HG02943 (cell line): ENCODE results near the gene MEOX1.
"Not testable (repeated sequence)": the region's sequence is repeated elsewhere in the genome, so short reads cannot be mapped to it uniquely, and the experiment has no call there.

Experiments used
- ATAC-seq: cut with Tn5 transposase; IDR thresholded peaks from one replicate; pipeline ENCODE4 v1.9.1; 2021; ENCODE audit warnings: mild to moderate bottlenecking, low read depth, moderate library complexity; ENCODE audit not compliant: unreplicated experiment

The MEOX1 gene

DNA sequence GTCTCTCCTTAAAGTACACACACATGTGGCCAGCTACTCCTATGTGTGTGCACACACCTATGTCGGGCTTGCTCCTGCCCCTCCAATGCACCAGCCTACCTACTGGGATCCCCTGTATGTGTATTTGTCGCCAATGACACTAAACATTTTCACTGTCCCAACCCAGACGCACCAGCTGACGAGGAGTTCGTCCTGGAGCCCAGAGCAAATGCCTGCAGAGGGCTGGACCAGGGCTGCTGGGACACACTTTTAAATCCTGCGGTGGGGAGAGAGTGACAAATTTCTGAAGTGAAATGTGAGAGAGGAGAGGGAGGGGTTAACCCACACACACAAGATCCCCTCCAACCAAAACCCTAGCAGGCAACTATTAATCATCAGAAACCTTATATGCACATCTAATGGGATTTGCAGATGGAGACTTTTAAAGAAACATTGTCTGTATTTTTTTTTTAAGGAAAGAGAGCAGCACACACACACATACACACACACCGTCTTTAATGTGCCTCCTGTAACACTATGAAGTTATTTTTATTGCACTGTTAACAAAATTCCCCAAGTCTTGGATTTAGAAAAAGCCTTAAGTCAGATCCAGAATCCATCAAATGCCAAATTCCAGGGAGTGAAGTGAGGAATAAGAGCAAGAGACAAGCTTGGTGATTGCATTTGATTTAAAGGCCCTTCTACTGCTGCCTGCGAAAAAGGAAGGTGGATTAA is at the start of gene MEOX1:
Gene MEOX1 (minus strand): TSS at position 224 of the 714 bp plus-strand sequence. CDS start 388 bp downstream, outside the sequence.
- ATAC-seq = no peak

- ATAC-seq = no peak
Observed at GRCh38 chr17:43710101-43710500, 48.4 kb upstream of the MEOX1 start.

DNA sequence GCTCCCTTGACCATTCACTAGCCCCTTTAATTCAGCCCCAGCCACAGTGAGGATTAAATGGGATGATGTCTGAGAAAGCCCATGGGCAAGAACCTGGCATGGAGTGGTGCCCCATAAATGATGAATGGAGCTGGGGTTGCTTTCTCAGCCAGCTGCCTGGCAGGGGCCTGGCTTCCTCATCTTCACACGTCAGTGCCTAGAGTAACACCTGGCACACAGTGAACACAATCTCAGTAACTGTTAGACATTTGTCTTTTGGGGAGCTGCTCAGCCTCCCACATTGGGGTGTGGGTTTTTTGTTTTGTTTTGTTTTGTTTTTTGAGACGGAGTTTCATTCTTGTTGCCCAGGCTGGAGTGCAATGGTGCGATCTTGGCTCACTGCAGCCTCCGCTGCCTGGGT is 47.5 kb upstream of the MEOX1 start:
- no peak for ATAC-seq

DNA sequence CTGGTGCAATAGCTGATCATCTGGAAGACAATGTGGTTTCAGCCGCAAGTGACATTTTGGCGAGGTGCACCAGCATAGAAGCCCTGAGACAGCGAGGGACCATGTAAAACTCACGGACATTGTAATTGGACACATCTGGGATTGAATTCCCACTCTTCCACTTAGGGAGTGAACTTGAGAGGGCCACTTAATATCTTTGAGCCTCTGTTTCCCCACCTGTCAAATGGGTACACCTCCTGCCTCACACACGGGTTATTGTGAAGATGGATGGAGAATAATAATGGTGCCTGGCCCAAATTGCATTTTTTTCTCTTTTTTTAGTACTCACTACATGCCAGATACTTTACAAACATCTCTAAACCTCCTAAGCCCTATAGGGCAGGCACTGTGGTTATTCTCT is 45.5 kb upstream of the MEOX1 start:
- ATAC-seq = no peak

- ATAC-seq = no peak
Observed at GRCh38 chr17:43706235-43706634, 44.5 kb upstream of the MEOX1 start.

DNA sequence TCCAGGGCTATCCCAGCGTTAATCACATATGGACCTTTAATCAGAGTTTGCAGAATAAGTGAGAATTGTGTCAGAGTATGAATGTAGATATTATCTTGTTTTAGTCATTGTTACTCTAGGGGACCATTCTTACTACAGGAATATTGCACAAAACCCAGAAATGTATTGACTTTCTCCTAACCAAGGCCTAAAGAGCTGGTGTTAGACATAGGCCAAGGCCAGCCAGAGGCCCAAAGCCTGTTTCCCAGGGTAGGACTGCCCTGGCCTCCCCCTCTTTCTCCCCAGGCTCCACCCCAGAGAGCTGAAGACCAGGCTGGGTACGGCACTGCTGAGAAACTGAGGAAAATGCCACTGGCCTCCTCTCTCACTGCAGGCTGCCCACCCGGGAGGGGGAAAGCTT is 41.9 kb upstream of the MEOX1 start:
- ATAC-seq = no peak

GRCh38 chr17:43702637-43703036 is 40.9 kb upstream of the MEOX1 start:
- no peak for ATAC-seq

DNA sequence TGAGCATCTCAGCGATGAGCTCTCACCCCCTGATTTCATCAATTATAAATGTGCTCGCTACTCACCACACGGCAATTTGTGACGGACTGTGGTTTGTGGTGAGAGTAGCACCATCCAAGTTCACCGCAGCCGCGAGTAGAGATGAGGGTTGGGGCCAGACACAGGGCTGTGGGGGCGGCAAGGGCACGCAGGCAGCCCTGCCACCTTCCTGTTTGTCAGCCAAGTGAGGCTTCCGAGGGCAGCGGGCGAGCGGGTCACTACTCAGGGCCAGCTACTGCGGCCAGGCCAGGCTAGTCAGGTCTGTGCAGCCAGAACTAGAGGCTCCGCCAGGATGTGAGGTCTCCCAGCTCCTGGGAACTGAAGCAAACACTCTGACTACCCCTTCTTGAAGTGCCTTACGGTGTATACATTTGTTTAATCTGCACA is 39.6 kb upstream of the MEOX1 start:
- ATAC-seq = no peak

DNA sequence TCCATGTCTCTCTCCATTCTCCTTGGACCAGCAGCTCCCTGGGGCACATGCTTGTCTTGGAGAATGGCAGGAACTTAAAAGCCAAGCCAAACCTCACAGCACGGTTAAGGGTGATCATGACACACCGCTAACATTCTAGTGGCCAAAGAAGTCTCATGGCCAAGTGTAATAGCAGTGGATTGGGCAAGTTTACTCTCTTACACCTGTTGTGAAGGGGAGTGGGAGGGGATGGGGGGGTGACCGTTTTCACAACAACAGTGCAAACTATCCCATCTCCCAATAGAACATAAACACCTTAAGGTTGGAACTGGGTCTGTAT is 37.7 kb upstream of the MEOX1 start:
- no peak for ATAC-seq

- no peak for ATAC-seq
Observed at GRCh38 chr17:43698678-43699437, 37.1 kb upstream of the MEOX1 start.

GRCh38 chr17:43697937-43698336 is 36.2 kb upstream of the MEOX1 start:
- no peak for ATAC-seq

DNA sequence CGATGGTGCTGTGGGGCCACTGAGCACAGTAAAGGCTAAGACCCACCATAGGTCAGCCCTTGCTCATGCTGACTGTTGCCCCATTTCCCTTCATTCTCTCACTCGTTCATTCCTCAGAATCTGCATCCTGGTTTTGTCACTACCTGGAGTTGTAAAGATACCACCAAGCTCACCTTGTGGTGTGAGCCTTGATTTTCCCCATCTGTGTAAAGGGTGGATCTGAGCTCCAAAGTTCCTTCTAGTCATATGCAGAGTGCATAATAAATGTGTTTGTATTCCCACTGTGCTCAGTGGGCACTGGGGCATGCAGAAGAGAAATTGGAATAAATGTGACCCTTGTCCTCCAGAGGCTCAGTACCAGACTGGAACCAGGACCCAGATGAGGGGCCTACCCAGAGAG is 35.2 kb upstream of the MEOX1 start:
- ATAC-seq = no peak

DNA sequence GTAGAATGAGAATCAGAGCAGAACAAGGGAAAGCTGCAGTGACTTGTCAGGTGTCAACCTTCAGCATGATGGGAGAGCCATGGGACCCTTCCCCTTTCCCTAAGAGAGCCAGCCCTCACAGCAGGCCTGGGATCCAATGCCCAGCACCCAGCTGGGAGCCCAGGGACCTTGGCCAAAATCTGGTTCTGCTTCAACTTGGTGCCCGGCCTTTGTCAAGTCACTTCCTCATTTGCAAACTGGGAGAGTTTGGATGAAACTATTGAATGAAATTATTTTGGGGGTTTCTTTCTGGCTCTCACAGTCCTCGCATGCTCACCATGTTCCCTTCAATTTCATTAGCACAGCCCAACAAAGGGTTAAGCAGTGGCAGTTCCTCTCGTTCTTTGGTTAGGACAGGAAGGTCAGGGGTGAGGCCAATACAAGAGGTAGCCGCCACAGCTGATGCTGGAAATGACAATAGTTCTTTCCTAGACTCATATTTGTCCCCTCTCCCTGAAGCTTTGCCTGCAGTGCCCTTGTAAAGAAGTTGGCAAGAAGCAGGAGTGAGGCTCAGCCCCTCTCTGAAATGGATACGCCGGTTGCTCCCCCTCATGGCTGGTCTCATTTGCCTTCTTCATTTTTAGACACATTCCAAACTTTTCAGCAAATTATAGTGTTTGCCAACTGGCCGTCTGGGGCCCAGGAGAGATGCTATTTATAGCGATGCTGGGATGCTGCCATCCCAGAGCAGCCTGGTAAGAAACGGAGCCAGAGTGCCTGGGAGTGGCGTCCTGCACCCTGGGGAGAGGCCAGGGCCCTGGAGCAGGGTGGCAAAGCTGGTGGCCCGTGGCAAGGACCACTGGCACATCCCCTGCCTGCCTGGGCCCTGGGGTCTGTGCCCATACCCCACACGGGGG is 34.5 kb upstream of the MEOX1 start:
- ATAC-seq = no peak

DNA sequence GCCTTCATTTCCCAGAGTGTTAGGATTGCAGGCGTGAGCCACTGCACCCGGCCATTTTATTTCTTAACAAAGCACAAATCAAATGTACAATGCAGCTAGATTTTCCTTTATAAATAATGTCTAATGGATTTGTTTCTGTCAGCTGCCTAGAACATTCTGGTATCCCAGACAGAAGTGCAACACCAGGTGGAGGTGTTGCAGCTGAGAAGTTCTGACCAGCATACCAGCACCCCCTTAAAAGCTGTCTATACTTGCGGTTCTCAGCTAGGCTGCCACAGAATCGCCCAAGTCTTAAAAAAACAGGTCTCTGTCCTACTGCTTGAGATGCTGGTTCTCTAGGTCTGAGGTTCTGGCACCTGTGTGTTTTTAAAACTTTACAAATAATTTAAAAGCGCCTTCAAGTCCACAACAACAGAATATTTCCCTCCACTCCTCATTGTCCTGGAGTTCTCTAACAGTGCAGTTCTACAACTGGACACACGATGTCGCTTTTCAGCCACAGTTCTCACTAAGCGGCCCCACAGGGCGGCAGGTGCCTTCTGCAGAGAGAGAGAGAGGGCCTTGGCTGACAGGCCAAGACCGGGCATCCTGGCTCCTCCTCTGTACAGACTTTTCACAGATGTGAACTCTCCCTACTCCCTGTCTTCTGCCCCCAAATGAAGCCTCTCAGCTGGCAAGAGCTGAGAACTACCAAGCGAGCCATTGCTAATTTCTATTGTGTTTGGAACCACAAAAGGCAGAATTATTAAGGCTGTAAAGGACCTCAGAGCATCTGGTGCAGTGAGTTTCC is 32.6 kb upstream of the MEOX1 start:
- ATAC-seq = no peak

- ATAC-seq = no peak
Observed at GRCh38 chr17:43691317-43691693, 29.6 kb upstream of the MEOX1 start.

DNA sequence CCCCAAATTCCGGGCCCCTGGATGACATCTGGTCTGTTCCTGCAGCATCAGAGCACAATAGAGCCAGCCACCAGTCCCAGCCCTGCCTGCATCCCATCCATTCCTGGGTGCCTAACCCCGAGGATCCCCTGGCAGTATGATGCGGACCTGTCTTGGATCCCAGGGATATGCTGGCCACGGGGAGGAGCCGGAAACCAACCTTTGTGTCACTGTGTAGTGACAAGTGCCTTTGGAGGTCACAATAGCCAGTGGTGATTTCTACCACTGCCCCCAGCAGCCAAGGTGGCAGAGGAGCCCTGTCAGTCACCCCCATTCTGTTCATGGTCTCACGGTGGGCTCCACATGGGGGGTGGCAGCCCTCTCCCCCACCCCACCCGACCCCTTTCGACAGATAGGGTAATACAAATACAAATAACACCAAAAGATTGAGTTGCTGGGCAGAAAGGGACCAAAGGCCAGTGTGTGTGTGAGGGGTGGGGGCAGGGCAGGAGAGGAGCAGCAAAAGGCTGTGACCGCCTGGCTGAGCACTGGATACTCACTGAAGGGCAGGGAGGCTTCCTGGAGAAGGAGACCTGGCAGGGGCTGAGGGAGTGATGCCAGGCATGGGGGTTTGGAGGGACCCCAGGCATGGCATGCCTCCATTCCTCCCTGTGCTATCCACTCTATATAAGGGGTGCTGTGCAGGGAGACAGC is 29.0 kb upstream of the MEOX1 start:
- ATAC-seq = no peak

DNA sequence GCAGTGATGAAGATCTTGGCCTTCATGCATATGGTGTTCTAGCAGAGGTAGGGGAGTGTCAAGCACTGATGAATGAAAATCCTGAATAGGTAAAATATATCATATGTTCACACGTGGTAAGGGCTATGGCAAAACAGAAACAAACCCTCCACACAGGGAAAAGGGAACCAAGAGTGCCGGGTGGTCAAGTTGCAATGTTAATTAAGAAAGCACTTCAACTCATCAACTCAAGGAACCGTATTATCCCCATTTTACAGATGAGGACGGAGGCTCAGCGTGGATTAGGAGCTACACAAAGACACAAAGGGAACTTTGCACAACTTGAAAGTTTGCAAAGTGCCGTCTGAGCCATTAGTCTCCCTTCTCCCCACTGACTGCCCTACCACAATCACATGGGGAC is 28.1 kb upstream of the MEOX1 start:
- ATAC-seq = no peak

GRCh38 chr17:43689131-43689530 is 27.4 kb upstream of the MEOX1 start:
- ATAC-seq = no peak

DNA sequence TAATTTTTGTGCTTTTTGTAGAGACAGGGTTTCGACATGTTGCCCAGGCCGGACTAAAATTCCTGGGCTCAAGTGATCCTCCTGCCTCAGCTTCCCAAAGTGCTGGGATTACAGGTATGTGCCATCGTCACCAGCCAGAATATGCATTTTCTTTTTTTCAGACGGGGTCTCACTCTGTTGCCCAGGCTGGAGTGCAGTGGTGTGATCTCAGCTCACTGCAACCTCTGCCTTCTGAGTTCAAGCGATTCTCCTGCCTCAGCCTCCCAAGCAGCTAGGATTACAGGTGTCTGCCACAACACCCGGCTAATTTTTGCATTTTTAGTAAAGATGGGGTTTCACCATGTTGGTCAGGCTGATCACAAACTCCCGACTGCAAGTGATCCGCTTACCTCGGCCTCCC is 25.2 kb upstream of the MEOX1 start:
- ATAC-seq = not testable (repeated sequence)
